Activated T-cell treated with anti-CD3 and anti-CD28 coated beads, Interleukin-2, amount 50 U/mL, for 48 hours (primary cell): ENCODE measurements around the gene SF1.
"Not testable (repeated sequence)": the region's sequence is repeated elsewhere in the genome, so short reads cannot be mapped to it uniquely, and the experiment has no call there.

Experiments used
- DNase-seq, 2 experiments: peaks; one replicate each; pipeline ENCODE4 v3.0.0-alpha.2; 2020

The SF1 gene, protein sequence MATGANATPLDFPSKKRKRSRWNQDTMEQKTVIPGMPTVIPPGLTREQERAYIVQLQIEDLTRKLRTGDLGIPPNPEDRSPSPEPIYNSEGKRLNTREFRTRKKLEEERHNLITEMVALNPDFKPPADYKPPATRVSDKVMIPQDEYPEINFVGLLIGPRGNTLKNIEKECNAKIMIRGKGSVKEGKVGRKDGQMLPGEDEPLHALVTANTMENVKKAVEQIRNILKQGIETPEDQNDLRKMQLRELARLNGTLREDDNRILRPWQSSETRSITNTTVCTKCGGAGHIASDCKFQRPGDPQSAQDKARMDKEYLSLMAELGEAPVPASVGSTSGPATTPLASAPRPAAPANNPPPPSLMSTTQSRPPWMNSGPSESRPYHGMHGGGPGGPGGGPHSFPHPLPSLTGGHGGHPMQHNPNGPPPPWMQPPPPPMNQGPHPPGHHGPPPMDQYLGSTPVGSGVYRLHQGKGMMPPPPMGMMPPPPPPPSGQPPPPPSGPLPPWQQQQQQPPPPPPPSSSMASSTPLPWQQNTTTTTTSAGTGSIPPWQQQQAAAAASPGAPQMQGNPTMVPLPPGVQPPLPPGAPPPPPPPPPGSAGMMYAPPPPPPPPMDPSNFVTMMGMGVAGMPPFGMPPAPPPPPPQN

DNA sequence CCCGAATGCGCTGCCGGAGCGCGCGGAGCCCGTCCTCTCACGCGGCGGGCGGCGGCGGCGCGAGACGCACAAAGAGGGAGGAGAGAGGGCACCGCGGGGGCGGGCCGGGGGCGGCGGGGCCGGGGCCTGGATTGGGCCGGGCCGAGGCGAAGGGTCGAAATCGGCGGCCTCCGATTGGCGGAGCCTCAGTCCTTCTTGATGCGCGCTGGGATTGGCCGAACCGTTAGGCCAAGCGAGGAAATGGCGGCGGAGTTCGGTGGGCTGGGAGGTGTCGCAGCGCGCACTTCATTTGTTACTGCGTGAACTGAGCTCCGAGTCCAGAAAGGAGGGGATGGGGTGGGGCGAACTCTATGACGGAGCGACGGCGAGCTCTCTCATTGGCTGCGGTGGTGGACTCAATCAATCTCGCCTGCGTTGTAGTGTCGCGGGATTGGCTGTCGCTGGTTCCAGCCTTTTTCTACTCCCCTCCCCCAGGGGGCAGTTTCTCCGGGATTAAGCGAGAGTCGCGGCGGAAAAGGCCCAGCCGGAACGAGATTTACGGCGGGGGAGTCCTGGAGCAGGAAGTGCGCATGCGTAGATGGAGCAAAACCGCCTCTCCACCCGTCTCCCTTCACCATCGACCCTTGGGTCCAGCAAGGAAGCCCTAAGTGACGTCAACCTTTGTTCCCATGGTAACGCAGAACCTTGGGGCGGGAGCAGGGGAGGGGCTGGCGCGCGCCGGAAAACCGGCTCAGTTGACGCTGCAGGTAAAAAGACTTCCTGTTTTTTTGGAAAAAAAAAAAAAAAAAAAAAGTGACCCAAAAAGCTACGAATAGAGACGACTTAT lies at the start of gene SF1:
Gene SF1, minus strand, starts transcription at position 70 of the 826 bp plus-strand sequence. CDS start 150 bp downstream, outside the sequence.
- peak; percentile 99 for DNase-seq

DNA sequence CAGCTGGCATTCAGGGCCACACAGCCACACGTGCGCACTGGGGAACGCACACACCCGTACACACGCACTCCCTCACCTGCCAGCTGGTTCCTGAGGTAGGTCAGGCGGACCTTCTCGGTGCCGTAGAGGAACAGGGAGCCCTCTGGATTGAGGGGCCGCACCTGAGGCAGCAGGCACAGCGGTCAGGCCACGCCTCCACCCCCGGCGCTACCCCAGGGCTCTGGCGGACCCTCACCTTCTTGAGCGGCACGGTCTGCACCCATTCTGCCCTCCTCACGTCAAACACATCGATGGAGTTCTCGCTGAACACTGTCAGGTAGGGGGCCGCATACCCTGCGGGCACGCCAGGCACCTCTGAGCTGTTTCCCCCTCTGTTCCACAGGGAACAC lies 49.1 kb upstream of the SF1 start:
- DNase-seq, result no peak

DNA sequence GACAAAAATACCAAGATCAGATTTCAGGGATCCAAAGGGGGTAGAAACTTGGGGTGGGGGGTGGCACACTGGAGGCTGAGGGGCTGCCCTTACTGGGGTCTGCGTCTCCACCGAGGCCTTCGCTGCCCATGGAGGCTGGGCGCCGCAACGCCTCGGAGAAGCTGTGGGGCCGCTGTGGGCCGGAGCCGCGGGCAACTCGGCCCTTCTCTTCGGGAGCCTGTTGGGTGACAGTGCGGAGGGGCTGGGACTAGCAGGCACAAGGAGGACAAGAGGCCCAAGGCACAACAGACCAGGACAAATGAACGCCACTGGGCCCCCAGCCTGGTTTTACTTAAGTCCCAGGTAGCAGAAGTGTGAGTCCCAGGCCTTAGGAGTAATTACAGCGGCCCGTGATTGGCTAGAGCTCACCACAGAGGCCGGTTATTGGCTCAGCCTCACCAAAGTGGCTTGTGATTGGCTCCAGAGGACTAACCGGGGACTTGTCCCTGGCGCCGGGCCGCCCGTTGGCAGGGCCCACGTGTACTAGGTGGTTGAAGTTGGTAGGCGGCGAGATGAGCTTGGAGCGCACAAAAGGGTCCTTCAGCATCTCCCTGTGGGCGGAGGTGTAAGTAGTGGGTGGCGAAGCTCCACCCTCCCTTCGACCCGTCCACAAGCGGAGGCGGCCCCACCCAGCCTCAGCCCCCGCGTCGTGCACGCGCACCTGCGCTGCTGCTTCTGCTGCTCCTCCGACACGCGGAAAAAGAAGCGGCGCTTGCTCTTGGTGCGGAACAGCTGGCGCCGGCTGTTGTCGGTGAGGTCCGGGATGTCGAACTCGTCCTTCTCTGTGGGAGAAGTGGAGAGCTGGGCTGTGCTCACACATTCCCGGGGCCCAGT lies 48.5 kb upstream of the SF1 start:
- no peak for DNase-seq

DNA sequence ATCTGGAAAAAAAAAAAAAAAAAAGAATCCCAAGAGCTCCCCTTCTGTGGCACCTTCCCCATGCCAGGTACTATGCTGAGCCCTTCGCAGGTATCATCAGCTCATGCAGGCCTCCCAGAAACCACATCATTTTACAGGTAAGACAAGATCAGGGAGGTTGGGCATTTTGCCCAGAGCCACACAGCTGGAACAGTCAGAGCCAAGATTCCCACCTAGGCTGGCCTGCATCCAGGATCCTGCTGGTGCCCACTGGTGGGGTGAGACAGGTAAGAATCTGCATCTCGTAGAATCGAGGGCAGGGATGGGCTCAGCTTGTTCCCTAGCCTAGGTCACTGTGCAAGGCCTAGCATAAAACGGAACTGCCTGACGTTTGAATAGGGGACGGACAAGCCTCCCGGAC lies 47.7 kb upstream of the SF1 start:
- no peak for DNase-seq

DNA sequence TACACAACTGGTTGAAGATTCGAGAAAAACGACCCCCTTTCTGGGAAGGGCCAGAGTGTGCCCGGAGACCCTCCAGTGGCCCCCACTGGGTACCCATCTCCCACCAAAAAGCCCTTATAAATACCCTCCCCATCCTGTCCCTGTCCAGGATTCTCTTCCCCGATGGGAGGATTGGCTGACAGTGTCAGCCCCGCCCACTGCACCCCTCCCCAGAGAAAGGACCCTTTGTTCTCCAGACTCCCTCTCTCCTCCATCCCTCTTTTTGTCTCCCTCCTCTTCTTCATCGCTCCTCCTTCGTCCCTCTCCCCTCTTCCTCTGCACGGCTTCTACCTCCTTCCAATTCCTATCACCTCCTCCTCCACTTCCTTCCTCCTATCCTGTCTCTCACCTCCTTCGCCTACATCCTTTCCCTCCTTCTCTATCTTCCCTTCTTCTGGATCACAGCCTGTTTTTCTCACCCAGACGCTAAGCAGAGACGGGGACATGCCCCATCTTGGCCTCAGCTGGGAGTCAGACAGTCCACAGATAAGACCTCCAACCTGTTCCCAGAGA lies 45.3 kb upstream of the SF1 start:
- DNase-seq, result no peak

DNA sequence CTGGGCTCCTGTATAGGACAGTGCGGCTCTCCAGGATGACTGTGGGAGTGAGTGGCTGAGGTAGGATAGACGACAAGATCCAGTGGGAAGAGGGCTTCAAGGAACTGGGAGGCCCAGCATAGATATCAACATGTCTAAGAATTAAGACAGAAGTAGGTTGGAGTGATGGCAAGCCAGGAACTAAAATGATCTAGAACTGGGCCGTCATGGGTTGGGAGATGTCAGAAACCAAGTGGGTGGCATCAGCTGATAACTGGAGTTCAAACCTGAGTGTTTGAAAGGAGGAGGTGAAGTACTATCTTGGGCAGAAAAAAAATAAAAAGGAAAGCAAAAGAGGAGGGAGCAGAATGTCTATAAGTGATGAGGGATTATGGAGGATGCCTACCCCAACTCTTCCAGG lies 39.1 kb upstream of the SF1 start:
- DNase-seq, result no peak

DNA sequence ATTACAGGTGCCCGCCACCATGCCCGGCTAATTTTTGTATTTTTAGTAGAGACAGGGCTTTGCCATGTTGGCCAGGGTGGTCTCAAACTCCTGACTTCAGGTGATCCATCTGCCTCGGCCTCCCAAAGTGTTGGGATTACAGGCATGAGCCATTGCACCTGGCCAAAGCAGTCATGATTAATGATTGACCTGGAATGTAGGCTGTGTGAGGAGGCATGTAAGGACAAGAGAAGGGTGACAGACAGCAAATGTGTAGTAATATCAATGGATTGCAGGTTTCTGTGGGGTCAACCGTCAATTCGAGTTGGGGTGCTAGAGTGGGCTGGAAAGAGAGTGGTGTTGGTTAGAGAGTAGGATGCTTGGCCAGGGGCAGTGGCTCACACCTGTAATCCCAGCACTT lies 37.1 kb upstream of the SF1 start:
- not testable (repeated sequence) for DNase-seq

DNA sequence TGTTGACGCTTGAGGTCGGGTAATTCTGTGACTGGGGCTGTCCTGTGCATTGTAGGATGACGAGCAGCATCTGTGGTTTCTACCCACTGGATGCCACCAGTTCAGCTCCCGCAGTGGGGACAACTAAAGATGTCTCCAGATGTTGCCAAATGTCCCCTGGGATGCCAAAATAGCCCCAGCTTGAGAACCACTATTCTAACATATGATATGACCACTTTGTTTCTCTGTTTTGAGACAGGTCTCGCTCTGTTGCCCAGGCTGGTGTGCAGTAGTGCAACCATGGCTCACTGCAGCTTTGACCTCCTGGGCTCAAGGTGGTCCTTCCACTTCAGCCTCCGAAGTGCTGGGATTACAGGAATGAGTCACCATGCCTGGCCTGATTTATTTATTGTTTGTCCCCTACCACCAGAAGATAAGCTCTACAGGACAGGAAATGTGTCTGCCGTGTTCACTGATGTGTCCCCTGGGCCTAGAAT lies 36.4 kb upstream of the SF1 start:
- DNase-seq, result no peak

DNA sequence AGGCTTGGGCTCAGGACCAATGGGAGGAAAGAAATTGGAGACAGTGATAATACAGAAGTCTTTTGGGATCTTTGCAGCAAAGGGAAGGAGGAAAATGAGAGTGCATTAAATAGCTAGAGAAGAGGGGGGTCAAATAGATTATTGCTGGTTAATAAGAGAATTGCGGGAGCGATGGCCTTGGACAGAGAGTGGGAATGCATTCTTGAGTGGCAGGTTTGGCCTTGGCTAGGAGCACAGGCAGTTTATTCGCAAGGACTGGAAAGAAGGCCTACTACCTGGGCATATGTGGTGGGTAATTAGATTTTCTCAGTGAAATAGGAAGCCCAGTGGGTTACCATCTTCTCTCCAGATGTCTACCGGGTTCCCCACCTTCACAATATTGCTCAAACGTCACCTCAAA lies 35.5 kb upstream of the SF1 start:
- DNase-seq, result no peak

DNA sequence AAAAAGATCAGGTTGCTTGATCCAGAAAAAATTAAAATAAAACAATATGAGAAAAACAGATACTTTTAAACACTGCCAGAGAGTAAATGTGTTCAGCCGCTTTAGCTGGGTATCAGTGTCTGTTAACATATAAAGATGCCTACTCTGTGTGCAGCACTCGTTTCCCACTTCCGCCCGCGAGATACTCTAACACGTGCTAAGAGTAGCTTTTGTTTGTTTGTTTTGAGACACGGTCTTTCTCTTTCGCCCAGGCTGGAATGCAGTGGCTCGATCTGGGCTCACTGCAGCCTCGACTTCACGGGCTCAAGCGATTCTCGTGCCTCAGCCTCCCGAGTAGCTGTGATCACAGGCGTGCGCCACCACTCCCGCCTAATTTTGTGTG lies 32.5 kb upstream of the SF1 start:
- DNase-seq, result peak in 1 of 2 experiments; percentile 63

DNA sequence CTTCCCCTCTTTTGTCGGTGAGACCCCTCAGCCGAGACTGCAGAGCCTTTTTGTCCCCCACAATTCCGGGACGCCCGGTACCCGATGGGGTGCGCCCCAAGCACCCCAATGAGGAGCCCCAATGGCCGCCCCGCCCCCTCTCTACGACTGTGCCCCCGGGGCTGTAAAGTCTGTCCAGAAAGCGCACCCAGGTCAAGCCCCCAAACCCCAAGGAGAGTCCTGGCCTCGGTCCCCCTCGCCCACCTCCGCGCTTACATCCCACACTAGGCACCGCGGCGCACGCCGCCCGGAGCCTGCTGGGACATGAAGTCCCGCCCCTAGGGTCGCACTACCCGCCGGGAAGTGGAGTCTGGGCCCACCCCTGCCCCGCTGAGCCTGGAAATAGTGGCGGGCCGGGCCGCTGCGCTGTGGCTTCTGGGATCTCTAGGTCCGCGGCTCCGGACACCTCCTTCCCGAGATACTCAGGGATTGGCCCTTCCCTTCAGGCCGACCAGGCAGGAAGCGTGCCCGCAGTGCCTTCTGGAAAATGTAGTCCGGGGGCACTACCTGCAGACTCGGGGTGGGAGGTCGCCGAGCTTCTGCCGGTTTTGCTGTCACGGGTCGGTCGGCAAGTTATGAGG lies 32.0 kb upstream of the SF1 start, which contains the start of gene MEN1:
Gene MEN1, minus strand, starts transcription at position 281 of the 620 bp plus-strand sequence. CDS start 442 bp downstream, outside the sequence.
- DNase-seq, result peak; percentile 90 to 91

DNA sequence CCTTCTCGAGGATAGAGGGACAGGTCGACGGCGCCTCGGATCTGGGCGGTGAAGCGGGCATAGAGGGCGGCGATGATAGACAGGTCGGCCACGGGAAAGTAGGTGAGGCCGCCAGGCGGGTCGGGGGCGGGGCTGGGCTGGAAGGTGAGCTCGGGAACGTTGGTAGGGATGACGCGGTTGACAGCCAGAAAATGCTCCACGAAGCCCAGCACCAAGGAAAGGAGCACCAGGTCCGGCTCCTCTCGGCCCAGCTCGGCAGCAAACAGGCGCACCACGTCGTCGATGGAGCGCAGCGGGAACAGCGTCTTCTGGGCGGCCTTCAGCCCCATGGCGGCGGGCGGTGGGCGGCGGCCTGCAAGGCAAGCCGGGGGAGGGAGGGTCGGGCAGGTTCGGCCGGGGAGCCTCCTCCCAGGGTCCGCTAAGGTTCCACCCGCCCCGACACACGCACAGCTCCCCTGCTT lies 31.5 kb upstream of the SF1 start:
- DNase-seq, result peak in 1 of 2 experiments; percentile 34

DNA sequence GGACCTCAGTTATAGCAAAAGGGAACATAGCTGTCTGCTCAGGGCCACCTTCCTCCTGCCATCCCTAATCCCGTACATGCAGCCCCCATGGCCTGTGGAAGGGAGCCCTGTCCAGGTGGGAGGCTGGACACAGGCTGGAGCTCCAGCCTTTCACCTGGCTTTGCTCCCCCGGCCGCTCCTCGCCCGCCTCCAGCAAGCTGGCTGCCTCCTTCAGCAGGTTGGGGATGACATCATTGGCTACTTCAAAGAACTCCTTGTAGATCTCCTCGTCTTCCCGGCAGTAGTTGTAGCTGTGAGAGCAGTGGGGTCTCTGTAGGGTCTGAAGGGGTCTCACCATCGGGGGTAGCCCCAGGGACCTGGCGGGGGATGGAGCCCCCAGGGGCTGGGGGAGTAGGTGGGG lies 27.1 kb upstream of the SF1 start:
- no peak for DNase-seq

DNA sequence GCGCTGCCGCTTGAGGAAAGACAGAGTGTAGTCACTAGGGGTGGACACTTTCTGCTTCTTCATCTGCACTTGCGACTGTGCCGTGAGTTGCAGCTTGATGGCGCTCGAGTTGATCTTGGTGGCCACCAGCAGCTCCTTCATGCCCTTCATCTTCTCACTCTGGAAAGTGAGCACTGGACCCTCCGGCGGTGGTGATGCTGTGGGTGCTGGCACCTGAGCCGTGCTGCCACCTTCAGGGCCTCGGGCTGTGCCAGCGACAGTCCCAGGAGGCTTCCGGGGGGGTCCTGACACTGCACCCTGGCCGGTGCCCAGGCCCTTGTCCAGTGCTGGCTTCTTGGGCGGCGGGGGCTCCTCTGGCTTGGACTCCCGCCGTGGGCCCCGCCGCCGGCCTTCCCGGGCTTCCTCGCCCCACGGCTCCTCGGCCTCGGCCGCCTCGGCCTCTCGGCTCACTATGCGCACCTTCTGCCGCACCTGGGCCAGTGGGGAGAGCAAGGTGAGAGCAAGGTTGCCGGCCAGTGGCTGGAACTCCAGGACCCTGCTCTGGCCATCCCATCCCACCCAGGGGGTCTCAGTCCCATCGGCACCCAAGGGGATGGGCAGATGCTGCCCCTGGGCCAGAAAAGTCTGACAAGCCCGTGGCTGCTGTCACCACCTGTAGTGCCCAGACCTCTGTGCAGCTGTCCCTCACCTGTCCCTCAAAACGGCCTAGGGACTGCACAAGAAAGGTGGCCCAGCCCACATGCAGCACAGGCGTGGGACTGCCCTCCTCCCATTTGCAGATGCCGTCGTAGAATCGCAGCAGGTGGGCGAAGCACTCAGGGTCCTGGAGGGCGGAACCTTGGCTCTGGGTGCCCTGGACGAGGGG lies 26.2 kb upstream of the SF1 start:
- DNase-seq, result no peak

DNA sequence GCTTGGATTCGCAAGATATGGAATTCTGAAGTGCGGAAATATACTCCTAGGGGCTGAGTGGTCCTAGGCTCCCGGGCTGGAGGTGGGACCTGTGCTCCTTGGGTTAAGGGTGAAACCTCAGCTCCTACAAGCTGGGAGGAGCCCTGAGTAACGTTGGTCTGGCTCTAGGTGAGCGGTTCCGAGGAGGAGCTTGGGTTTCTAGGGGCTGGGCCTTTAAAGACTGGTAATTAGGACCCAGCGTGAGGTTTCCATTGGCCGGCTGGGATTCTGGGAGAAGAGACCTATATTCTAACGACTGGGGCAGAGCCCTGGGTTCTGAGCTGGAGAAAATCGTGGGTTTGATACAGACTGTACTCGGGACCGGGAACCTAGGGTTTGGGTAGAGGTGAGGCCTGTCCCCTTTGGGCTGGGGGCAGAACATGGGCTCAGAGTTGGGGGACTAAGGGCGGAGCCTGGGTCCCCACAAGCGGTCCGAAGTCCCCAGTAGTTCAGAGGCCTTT lies 25.6 kb upstream of the SF1 start:
- no peak for DNase-seq

DNA sequence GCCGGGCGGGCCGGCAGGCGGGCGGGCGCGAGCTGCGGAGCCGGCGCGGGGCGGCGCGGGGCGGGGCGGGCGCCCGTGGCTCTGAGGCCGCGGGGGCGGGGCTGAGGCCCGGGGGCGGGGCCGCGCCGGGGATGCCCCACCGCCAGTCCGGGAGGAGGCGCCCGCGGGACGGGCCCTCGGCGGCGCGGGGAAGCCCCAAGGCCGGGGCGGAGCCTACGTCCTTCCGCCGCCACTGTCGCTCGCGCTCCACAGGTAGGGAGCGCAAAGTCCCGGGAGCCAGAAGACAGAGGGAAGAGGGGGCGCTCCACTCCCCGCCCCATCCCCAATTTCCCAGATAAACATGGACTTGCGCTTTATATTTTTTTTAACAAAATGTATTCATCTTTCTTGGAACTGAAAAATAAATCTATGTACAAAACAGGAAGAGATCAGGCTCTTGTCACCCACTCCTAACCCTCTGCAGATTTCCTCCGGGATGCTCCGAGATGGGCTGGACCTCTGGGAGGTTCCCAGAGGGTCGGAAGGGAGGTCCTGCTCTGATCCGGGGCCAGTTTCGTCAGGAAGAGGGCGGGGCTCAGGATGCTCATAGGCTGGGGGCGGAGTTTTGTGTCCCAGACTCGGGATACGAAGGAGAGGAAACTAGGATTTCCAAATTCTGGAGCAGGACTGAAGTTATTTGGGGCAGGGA lies 25.0 kb upstream of the SF1 start, which contains the start of gene MAP4K2:
Gene MAP4K2, minus strand, starts transcription at position 57 of the 688 bp plus-strand sequence. CDS start 65 bp downstream, outside the sequence.
- DNase-seq, result peak; percentile 86 to 90

DNA sequence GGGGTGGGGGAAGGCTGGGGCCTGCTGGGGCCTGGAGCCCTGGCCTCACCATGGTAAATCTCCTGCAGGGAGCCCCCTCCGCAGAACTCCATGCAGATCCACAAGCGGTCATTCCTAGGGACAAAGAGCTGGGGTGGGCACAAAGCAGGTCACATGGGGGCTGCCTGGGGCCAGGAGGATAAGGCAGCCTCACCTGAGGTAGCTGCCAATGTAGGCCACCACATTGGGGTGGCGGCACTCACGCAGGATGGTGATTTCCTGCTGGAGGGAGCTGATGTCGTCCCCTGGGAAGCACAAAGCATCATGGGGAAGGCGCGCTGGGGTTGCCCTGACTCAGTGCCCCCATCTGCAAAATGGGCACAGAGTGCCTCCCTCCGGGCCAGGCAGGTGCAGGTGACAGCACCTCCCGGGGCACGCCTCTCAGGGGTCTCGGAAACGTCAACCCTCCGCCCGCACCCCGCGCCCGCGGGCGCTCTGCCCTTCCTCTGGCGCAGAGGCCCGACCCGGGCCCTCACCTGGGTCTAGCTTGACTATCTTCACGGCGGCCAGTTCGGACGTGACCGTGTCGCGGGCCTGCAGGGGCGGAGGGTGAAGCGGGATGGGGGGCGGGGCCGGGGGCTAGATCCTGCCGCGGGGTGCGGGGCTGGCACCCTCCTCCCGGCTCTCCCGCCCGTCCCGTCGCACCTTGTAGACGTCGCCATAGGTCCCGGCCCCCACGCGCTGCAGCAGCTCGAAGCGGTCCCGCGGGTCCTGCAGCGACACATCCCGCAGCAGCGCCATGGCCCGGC lies 24.2 kb upstream of the SF1 start:
- DNase-seq, result peak; percentile 55 to 59
